SK-N-SH (cell line): ENCODE measurements around the gene P2RX3. TPM values are rescaled to one million over a fixed set of nuclear protein-coding genes. Genes with fewer than 3 reads are reported as not detected.

ENCODE experiments used
- CTCF ChIA-PET: fragments of 300-600, 350-600 bp; formaldehyde crosslinking; extraction: SDS; loops from one replicate; lab custom pipeline; 2021; lab: Yijun Ruan, JAX
- POLR2A ChIA-PET: fragments of 350-600 bp; sonication (Branson Sonifier 250); formaldehyde crosslinking; extraction: SDS; loops from one replicate; lab custom pipeline; 2020; ENCODE audit warnings: antibody characterized with exemption, inconsistent platforms; lab: Yijun Ruan, JAX
- DNase-seq: peaks from one replicate; pipeline ENCODE4 v3.0.0; 2012
- H2AFZ ChIP-seq: fragments of 200-600 bp; sonication (generic); 2 replicates; pipeline ENCODE4 v1.8.1; 2016; ENCODE audit warnings: antibody characterized with exemption, mild to moderate bottlenecking, low read depth
- H3F3A ChIP-seq: fragments of 200-600 bp; sonication (generic); replicated peaks from 2 replicates; pipeline ENCODE3; 2016; ENCODE audit warnings: antibody characterized with exemption, mild to moderate bottlenecking; ENCODE audit not compliant: insufficient read depth
- H3K27ac ChIP-seq, 2 experiments: fragments of 200-500 bp in 1 of 2; fragments of 200-600 bp in 1 of 2; sonication (Bioruptor generic) in 1 of 2; sonication (generic), shearing (Covaris generic) in 1 of 2; 2 replicates each; pipeline versions ENCODE4 v1.5.1 to v1.6.1; 2014 to 2016; ENCODE audit warnings: low read depth in 2 of 2, inconsistent platforms in 1 of 2, low read length in 1 of 2, mild to moderate bottlenecking in 1 of 2, mixed read lengths in 1 of 2
- H3K27me3 ChIP-seq: fragments of 200-600 bp; sonication (generic), shearing (Covaris generic); 2 replicates; pipeline ENCODE4 v1.6.1; 2016; ENCODE audit warnings: mixed run types; ENCODE audit not compliant: insufficient read depth
- H3K36me3 ChIP-seq, 2 experiments: fragments of 200-500 bp in 1 of 2; fragments of 200-600 bp in 1 of 2; sonication (Bioruptor generic) in 1 of 2; sonication (generic) in 1 of 2; replicated peaks in 1 of 2; 2 replicates each; pipeline versions ENCODE3 to v1.5.1; 2014 to 2016; ENCODE audit warnings: low read length in 1 of 2, mild to moderate bottlenecking in 1 of 2; ENCODE audit not compliant: insufficient read depth in 2 of 2, control insufficient read depth in 1 of 2
- H3K4me1 ChIP-seq, 2 experiments: fragments of 200-500 bp in 1 of 2; fragments of 200-600 bp in 1 of 2; sonication (Bioruptor generic) in 1 of 2; sonication (generic), shearing (Covaris generic) in 1 of 2; 2 replicates each; pipeline versions ENCODE4 v1.5.1 to v1.6.1; 2014 to 2016; ENCODE audit warnings: low read depth in 1 of 2, low read length in 1 of 2, mixed run types in 1 of 2; ENCODE audit not compliant: insufficient read depth in 2 of 2, control insufficient read depth in 1 of 2
- H3K4me2 ChIP-seq: fragments of 200-600 bp; sonication (generic), shearing (Covaris generic); 2 replicates; pipeline ENCODE4 v1.6.1; 2017; ENCODE audit warnings: mixed run types
- H3K4me3 ChIP-seq, 2 experiments: fragments of 200-500 bp in 1 of 2; fragments of 200-600 bp in 1 of 2; sonication (Bioruptor generic) in 1 of 2; sonication (generic), shearing (Covaris generic) in 1 of 2; 2 replicates each; pipeline versions ENCODE4 v1.5.1 to v1.8.1; 2014 to 2016; ENCODE audit warnings: low read depth in 2 of 2, inconsistent platforms in 1 of 2, low read length in 1 of 2, mild to moderate bottlenecking in 1 of 2, mixed read lengths in 1 of 2, moderate library complexity in 1 of 2
- H3K79me2 ChIP-seq: fragments of 200-600 bp; sonication (generic); 2 replicates; pipeline ENCODE4 v1.8.1; 2017; ENCODE audit warnings: mild to moderate bottlenecking; ENCODE audit not compliant: insufficient read depth
- H3K9ac ChIP-seq: fragments of 200-600 bp; sonication (generic); 2 replicates; pipeline ENCODE4 v1.6.1; 2017; ENCODE audit warnings: mixed run types
- H3K9me2 ChIP-seq: fragments of 200-600 bp; sonication (generic); 2 replicates; pipeline ENCODE4 v1.6.1; 2017; ENCODE audit warnings: mixed run types
- H3K9me3 ChIP-seq: fragments of 200-600 bp; sonication (generic); 2 replicates; pipeline ENCODE4 v1.6.1; 2017; ENCODE audit warnings: mixed run types, mild to moderate bottlenecking, moderate library complexity
- H4K20me1 ChIP-seq: fragments of 200-600 bp; sonication (generic); 2 replicates; pipeline ENCODE4 v1.6.1; 2017; ENCODE audit warnings: mild to moderate bottlenecking, mixed run types; ENCODE audit not compliant: insufficient read depth
- ELF1 ChIP-seq: IDR thresholded peaks from 2 replicates; pipeline ENCODE4 v1.4.0; 2012
- JUND ChIP-seq: IDR thresholded peaks from 2 replicates; pipeline ENCODE4 v1.4.0; 2012
- MEF2A ChIP-seq: IDR thresholded peaks from 2 replicates; pipeline ENCODE4 v1.4.0; 2012; ENCODE audit warnings: low read depth, borderline replicate concordance
- MXI1 ChIP-seq: IDR thresholded peaks from 2 replicates; pipeline ENCODE4 v1.6.1; 2012; ENCODE audit warnings: mild to moderate bottlenecking, low read depth, low read length, improper control_type of control experiment
- NFIC ChIP-seq: IDR thresholded peaks from 2 replicates; pipeline ENCODE4 v1.4.0; 2012; ENCODE audit warnings: borderline replicate concordance
- NRF1 ChIP-seq: IDR thresholded peaks from 2 replicates; pipeline ENCODE4 v1.6.1; 2012; ENCODE audit warnings: low read depth, mild to moderate bottlenecking, low read length
- POLR2AphosphoS5 ChIP-seq: IDR thresholded peaks from 2 replicates; pipeline ENCODE4 v1.6.1; 2012; ENCODE audit warnings: low read depth, low read length
- RAD21 ChIP-seq: IDR thresholded peaks from 2 replicates; pipeline ENCODE4 v1.6.1; 2012; ENCODE audit warnings: mild to moderate bottlenecking, low read length
- RFX5 ChIP-seq: IDR thresholded peaks from 2 replicates; pipeline ENCODE4 v1.6.1; 2012; ENCODE audit warnings: mild to moderate bottlenecking, improper control_type of control experiment, low read length
- SIN3A ChIP-seq: IDR thresholded peaks from 2 replicates; pipeline ENCODE4 v1.6.1; 2012; ENCODE audit warnings: low read depth, mild to moderate bottlenecking, low read length, moderate library complexity, borderline replicate concordance
- SMC3 ChIP-seq: IDR thresholded peaks from 2 replicates; pipeline ENCODE4 v1.6.1; 2012; ENCODE audit warnings: low read depth, low read length, improper control_type of control experiment
- TCF12 ChIP-seq: IDR thresholded peaks from 2 replicates; pipeline ENCODE4 v1.4.0; 2012
- YY1 ChIP-seq: IDR thresholded peaks from 2 replicates; pipeline ENCODE4 v1.4.0; 2012; ENCODE audit warnings: low read depth, mild to moderate bottlenecking
- WGBS: methylation state at CpG from one replicate; pipeline ENCODE4 v1.1.6; 2017; ENCODE audit warnings: low lambda C conversion rate; 5-methylcytosine and 5-hydroxymethylcytosine counted together
- polyA plus RNA-seq, 3 experiments: library from polyadenylated mRNA; depleted of rRNA; stranded (reverse); fragments of >200 nt; gene quantifications; 2 replicates each; pipeline ENCODE4 v1.2.3, GENCODE V29; 2012
- TF ChIP-seq, protein P1 (sequence below): IDR thresholded peaks from 2 replicates; pipeline ENCODE4 v1.6.1; 2012; ENCODE audit warnings: mild to moderate bottlenecking, low read depth, low read length, moderate library complexity

Gene P2RX3
- polyA plus RNA-seq, 1 of the 3 experiments (the other 2 are of a cell fraction), result not detected

GRCh38 chr11:57321388-57322255, 16.5 kb upstream of the P2RX3 start:
- POLR2A ChIA-PET, result no interaction called here
- H3K4me3 ChIP-seq, result peak overlapping the region; percentile 84 to 86
- peaks cover 27 to 31% of the 10 kb centered on the region in 2 experiments for H3K36me3 ChIP-seq
- TF ChIP-seq SIN3A (no peak), RFX5 (no peak), YY1 (no peak), NRF1 (no peak), SMC3 (no peak), JUND (no peak), MEF2A (no peak), ELF1 (no peak)
- TF ChIP-seq, protein P1, sequence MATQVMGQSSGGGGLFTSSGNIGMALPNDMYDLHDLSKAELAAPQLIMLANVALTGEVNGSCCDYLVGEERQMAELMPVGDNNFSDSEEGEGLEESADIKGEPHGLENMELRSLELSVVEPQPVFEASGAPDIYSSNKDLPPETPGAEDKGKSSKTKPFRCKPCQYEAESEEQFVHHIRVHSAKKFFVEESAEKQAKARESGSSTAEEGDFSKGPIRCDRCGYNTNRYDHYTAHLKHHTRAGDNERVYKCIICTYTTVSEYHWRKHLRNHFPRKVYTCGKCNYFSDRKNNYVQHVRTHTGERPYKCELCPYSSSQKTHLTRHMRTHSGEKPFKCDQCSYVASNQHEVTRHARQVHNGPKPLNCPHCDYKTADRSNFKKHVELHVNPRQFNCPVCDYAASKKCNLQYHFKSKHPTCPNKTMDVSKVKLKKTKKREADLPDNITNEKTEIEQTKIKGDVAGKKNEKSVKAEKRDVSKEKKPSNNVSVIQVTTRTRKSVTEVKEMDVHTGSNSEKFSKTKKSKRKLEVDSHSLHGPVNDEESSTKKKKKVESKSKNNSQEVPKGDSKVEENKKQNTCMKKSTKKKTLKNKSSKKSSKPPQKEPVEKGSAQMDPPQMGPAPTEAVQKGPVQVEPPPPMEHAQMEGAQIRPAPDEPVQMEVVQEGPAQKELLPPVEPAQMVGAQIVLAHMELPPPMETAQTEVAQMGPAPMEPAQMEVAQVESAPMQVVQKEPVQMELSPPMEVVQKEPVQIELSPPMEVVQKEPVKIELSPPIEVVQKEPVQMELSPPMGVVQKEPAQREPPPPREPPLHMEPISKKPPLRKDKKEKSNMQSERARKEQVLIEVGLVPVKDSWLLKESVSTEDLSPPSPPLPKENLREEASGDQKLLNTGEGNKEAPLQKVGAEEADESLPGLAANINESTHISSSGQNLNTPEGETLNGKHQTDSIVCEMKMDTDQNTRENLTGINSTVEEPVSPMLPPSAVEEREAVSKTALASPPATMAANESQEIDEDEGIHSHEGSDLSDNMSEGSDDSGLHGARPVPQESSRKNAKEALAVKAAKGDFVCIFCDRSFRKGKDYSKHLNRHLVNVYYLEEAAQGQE, result no peak
- H3K4me2 ChIP-seq, result peak overlapping the region; percentile 91
- peak overlapping the region; percentile 81 to 90 for H3K27ac ChIP-seq
- no peaks in the 10 kb centered on the region for H3K9me3 ChIP-seq
- peak overlapping the region; percentile 56; the same call in 1 of the 2 replicates for H2AFZ ChIP-seq
- no peaks in the 10 kb centered on the region for H3K27me3 ChIP-seq
- CTCF ChIA-PET, result interaction anchor here (0.7 to 1.9 kb wide), 5 partner anchors 9 to 984 kb away, joined by 3 to 5 read pairs (median 4); partner anchors contain the start of gene RTN4RL2
- WGBS, result 66% methylated on average over 6 of the region's 6 CpGs
- H3K9ac ChIP-seq, result peak overlapping the region; percentile 66
- H4K20me1 ChIP-seq, result peaks cover 13% of the 10 kb centered on the region
- no peak for DNase-seq
- H3K79me2 ChIP-seq, result peaks cover 59% of the 10 kb centered on the region
- H3F3A ChIP-seq, result peaks cover 29% of the 10 kb centered on the region
- H3K9me2 ChIP-seq, result no peaks in the 10 kb centered on the region
- H3K4me1 ChIP-seq, result peaks cover 39 to 43% of the 10 kb centered on the region in 2 experiments

- Histone ChIP-seq H2AFZ (peak overlapping the region; percentile 56; the same call in 1 of the 2 replicates), H3K4me1 (peaks cover 42 to 47% of the 10 kb centered on the region in 2 experiments)
- DNase-seq, result peak; percentile 85
- peak; percentile 55; the same call in 1 of the 2 replicates for TF ChIP-seq POLR2AphosphoS5
- TF ChIP-seq, protein P1, result 0 out of 2 replicates have a peak, but pooled peaks have one; percentile 15
- TF ChIP-seq NFIC, result peak; percentile 14; the same call in 1 of the 2 replicates
- no peak for TF ChIP-seq RAD21
- no peak for TF ChIP-seq SMC3
- peak; percentile 24 for TF ChIP-seq TCF12
- TF ChIP-seq SIN3A, result 0 out of 2 replicates have a peak, but pooled peaks have one; percentile 33
- peak; percentile 60; the same call in 1 of the 2 replicates for TF ChIP-seq MXI1
These were observed 15.6 kb upstream of the P2RX3 start for GRCh38 chr11:57322256-57323166.

More at GRCh38 chr11:57322256-57323166, 15.6 kb upstream of the P2RX3 start:
- 13% methylated on average over 13 of the region's 13 CpGs for WGBS
- Histone ChIP-seq H3K79me2 (peaks cover 59% of the 10 kb centered on the region), H4K20me1 (peaks cover 11% of the 10 kb centered on the region), H3K9me3 (no peaks in the 10 kb centered on the region), H3K4me3 (peak overlapping the region; percentile 84 to 86), H3K27me3 (no peaks in the 10 kb centered on the region), H3K9ac (peak overlapping the region; percentile 66), H3K4me2 (peak overlapping the region; percentile 91), H3K27ac (peak overlapping the region; percentile 81 to 90), H3K9me2 (no peaks in the 10 kb centered on the region), H3F3A (peaks cover 32% of the 10 kb centered on the region), H3K36me3 (peaks cover 27 to 28% of the 10 kb centered on the region in 2 experiments)
- POLR2A ChIA-PET, result no interaction called here
- CTCF ChIA-PET, result interaction anchor here (1.4 to 1.5 kb wide), 2 partner anchors 9 to 28 kb away, joined by 3 to 4 read pairs; no protein-coding TSS in a partner anchor
